Stimulated activated CD8-positive, alpha-beta memory T cell treated with anti-CD3 and anti-CD28 coated beads, Interleukin-12 subunit alpha, Interleukin-12 subunit beta, amount 100 ng/mL, for 24 hours (primary cell): Measurements from ENCODE around the gene GPALPP1.
A peak's percentile ranks its signal among the peaks of the same experiment; 100 is the strongest.
"Not testable (repeated sequence)": the region's sequence is repeated elsewhere in the genome, so short reads cannot be mapped to it uniquely, and the experiment has no call there.

Experiments used
- DNase-seq: peaks from one replicate; pipeline ENCODE4 v3.0.0-alpha.2; 2020; ENCODE audit errors: extremely low read depth

Gene GPALPP1, protein sequence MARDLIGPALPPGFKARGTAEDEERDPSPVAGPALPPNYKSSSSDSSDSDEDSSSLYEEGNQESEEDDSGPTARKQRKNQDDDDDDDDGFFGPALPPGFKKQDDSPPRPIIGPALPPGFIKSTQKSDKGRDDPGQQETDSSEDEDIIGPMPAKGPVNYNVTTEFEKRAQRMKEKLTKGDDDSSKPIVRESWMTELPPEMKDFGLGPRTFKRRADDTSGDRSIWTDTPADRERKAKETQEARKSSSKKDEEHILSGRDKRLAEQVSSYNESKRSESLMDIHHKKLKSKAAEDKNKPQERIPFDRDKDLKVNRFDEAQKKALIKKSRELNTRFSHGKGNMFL

DNA sequence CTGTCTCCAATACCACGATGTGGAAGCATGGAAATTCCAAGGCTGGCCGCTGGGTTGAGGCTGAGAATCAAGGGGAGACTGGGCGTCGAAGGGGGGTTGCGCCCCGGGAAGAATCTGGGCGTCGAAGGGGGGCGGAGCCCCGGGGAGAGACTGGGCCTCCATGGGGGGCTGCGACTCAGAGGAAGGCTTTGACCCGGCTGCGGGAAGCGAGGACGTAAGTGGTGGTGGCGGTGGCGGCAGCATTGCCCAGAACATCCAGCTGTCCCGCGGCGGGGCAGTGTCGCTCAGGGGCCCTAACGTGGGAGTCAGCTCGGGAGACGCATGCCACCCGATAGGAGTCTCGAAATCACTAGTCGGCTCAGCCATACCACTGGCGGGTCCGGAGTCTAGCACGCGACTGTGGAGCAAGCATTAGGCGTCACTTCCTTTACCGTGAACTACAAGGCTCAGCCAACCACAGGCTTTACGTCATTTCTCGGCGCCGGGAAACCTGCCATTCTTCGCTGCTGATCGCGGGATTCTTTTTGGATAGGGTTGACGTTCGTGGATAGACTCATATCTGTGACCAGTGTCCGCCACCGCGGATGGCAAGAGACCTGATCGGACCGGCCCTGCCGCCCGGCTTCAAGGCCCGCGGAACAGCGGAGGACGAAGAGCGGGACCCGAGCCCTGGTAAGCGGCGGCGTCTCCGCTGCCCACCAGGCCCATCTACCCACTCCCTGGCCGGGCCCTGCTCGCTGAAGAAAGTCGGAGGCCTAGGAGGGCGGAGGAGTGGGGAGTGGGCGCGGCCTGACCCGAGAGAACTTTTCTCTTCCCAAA lies at the start of gene GPALPP1, which contains the start of gene NUFIP1:
TSS of gene GPALPP1 (plus strand) at position 468 of the 819 bp plus-strand sequence. CDS start at position 585, 117 bp downstream.
TSS of gene NUFIP1 (minus strand) at position 401 of the 819 bp plus-strand sequence. CDS start at position 366, 35 bp downstream.
- peak; percentile 81 for DNase-seq

DNA sequence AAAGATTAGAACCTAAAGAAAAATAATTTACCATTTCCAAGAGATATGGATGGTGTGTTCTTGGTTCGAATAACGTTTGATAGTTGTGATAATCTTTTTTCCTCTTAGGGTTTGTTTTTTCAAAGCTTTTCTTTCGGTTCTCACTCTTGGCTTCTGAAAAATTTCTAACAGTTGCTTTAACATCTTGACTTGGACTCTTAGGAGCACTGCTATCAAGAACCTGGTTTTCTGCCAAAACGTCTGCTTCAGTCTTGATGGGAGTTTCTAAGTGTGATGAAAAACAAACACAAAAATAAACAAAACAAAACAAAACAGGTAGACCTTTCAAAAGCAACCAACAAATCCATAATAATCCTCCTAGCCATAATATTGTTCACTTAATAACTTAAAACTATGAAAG lies 45.9 kb upstream of the GPALPP1 start:
- DNase-seq = not testable (repeated sequence)

GRCh38 chr13:44951184-44951583 lies 38.2 kb upstream of the GPALPP1 start:
- no peak for DNase-seq

GRCh38 chr13:44952671-44953070 lies 36.7 kb upstream of the GPALPP1 start:
- no peak for DNase-seq

GRCh38 chr13:44954224-44954623 lies 35.1 kb upstream of the GPALPP1 start:
- DNase-seq = no peak

- no peak for DNase-seq
Observed at GRCh38 chr13:44955406-44955805, 33.9 kb upstream of the GPALPP1 start.

- no peak for DNase-seq
Observed at GRCh38 chr13:44961997-44962396, 27.3 kb upstream of the GPALPP1 start.

GRCh38 chr13:44967704-44968433 lies 21.5 kb upstream of the GPALPP1 start:
- no peak for DNase-seq

DNA sequence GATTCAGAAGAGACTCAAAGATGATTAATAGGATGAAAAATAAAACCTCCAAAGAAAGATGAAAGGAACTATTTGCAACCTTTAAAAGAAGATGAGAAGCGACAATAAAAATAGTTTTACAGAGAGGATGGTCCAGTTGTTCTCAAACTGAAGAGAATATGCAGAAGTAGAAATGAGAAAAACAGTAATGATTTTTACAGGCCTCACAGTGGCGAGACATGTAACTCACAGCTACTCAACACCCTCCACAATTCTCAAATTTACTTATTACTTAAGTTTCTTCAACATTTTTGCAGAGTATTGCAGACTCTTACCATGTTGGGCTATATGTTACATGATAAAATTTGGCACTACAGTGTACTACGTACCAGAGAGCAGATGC lies 20.9 kb upstream of the GPALPP1 start:
- no peak for DNase-seq

DNA sequence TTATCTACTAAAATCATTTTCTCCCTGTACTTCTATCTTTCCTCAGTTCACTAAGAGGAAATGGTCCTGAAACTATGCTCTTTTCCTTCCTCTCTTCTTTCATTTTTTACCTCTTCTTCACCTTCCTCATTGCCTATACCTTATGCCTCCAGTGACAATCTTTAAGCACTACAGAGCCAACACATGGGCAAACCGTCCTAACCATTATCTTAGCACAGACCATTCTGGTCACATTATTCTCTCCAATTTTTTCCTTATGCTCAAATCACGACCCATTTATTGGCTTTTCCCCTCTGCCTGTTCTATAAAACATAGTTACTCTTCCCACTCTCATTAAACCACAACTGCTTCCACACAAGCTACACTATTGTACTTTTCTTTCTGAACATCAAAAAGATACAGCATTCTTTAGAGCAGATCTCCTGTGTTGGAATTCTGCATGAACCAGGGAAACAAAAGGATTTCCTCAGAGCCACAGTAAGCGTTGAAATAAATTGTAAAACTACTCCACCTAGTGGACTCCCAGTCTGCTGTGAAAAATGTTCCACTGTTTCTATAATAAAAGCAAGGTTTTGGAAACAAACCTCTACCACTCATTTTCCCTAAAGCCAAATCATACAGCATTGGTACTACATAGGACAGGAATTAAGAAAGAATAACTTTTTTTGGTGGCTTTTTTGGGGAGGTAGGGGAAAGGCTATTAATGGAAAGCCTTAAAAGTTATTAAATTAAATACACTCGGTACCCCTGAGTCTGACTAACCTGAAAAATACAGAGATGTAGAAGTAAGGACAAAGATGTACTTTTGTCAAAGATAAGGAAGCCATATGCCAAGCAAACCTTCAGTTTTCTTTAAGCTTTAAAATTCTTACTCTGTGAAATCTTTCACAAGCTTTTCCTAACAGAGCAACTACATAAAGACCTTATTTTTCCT lies 19.5 kb upstream of the GPALPP1 start:
- no peak for DNase-seq

- DNase-seq = no peak
Observed at GRCh38 chr13:44971656-44972595, 17.4 kb upstream of the GPALPP1 start.

DNA sequence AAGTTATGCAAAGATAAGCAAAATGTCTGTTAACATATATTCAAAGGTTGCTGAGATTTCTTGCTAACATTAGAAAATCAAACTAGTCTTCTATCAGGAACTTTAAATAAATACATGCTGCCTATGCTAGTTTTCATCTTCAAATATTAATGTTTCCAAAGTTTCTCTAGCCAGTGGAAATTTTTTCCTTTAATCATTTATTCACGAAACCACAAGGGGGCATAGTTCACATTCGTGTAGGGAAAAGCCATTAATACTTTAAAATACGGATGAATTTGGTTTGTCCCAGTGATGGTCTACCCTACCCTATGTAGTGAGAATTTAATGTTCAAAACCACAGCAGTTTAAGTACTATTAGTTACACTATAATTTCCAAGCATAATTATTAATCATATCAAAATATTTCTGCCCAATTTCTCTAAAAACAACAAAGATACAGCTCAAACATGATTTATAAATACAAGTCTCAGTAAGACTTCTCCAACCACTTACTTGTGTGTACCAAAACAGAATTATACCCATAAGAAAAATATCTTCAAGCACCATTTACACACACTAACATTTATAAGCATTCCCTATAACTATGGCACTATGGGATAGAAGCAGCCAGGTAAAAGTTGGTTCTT lies 16.3 kb upstream of the GPALPP1 start:
- no peak for DNase-seq

DNA sequence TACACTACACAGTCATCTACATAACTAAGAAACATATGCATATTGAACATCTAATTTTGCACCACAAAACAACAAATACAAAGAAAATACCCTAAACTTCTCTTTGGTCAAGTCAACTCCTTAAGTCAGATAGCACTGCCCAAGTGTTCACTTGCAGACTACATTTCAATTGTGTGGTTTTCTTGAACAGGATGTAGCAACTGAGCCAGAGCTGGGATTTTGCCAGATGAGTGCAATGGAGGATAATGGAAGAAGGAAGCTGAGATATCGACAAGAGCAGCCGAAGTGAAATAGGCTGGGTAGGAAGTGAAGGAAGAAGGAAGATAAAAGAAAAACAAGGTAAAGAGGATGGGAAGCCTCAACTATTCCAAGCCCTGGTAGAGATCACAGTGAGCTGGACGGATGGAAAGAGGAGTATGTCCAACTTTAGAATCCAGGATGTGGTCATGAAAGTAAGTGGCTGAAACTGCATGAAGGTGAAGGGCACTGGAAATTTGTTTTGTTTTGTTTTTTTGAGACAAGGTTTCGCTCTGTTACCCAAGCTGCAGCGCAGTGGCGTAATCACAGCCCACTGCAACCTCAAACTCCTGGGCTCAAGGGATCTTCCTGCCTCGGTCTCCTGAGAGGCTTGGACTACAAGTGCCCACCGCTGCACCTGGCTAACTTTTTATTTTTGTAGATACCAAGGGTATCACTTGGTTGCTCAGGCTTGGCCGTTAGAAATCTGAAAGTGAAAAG lies 15.1 kb upstream of the GPALPP1 start:
- DNase-seq = no peak

GRCh38 chr13:44976196-44976595 lies 13.1 kb upstream of the GPALPP1 start:
- no peak for DNase-seq

GRCh38 chr13:44976949-44977583 lies 12.3 kb upstream of the GPALPP1 start:
- DNase-seq = no peak

DNA sequence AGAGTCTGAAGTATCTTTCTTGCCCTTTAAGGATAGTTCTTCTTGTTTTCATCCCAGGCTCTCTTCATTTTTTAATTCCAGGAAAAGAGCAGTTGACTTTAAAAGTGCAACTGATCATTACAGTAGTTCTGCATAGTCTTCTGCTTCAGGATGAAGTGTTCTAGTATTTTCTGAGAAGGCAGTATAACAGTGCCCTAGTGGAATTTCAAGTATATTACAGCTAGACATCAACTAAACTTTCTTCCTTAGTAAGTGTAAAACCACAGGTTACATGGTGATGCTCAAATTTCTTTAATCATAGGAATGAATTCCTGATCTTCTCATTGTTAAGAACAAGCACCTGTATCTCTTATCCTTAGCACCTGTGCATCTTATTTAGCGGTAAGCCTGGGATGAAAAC lies 11.0 kb upstream of the GPALPP1 start:
- no peak for DNase-seq

- no peak for DNase-seq
Observed at GRCh38 chr13:44989941-44990340, 603 bp downstream of the GPALPP1 start.

- DNase-seq = no peak
Observed at GRCh38 chr13:45003417-45003816, 14.1 kb downstream of the GPALPP1 start.
